ENCODE measurements around the gene ACRBP.

DNA sequence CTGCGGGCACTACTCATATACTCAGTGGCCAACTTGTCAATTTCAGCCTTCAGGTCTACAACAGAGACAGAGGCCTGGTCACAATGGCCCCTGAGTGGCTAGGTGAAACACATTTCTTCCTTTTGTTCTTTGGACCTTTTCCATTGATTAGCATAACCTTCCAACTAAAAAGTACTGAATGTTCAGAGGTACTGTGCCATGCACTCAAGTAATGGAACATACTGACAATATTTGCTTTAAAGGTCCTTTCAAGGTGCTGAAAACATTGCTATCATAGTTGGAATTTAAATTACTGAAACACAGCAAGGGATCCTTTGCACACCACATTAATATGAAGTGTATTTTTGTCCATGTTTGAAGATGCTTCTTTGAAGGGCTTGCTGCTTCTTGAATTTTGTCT lies 6.1 kb upstream of the ACRBP start:
- TF ChIP-seq, protein P1, sequence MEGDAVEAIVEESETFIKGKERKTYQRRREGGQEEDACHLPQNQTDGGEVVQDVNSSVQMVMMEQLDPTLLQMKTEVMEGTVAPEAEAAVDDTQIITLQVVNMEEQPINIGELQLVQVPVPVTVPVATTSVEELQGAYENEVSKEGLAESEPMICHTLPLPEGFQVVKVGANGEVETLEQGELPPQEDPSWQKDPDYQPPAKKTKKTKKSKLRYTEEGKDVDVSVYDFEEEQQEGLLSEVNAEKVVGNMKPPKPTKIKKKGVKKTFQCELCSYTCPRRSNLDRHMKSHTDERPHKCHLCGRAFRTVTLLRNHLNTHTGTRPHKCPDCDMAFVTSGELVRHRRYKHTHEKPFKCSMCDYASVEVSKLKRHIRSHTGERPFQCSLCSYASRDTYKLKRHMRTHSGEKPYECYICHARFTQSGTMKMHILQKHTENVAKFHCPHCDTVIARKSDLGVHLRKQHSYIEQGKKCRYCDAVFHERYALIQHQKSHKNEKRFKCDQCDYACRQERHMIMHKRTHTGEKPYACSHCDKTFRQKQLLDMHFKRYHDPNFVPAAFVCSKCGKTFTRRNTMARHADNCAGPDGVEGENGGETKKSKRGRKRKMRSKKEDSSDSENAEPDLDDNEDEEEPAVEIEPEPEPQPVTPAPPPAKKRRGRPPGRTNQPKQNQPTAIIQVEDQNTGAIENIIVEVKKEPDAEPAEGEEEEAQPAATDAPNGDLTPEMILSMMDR (IDR thresholded peaks at IDR 0.05): no peak
- no peak for TF ChIP-seq POLR2A (IDR thresholded peaks at IDR 0.05)

Measured in esophagus squamous epithelium (tissue), 4 donors.